Measurements from ENCODE around the gene SURF6. TPM values are rescaled to one million over a fixed set of nuclear protein-coding genes. Genes with fewer than 3 reads are reported as not detected.

SURF6 gene
- total and polyA plus RNA-seq, 2 experiments from 2014 or later: 20.2 to 24.3 TPM

- no peak overlapping the region for H3K4me3 ChIP-seq
- H3K4me2 ChIP-seq: no peak overlapping the region
- H3K27me3 ChIP-seq: no peaks in the 10 kb centered on the region
- no peaks in the 10 kb centered on the region for H3K4me1 ChIP-seq (ENCODE audit: insufficient read depth)
- WGBS (ENCODE audit: low lambda C conversion rate, missing lambda C conversion rate): 82% methylated on average over 12 of the region's 12 CpGs
- no peak overlapping the region for H3K27ac ChIP-seq
- no peaks in the 10 kb centered on the region for H3K9me2 ChIP-seq (replicated peaks; ENCODE audit: insufficient read depth)
- no peak for DNase-seq (ENCODE audit: low spot score)
- H3K79me2 ChIP-seq: peaks cover 17% of the 10 kb centered on the region
- H4K20me1 ChIP-seq (ENCODE audit: insufficient read depth, poor library complexity, severe bottlenecking): no peaks in the 10 kb centered on the region
- TF ChIP-seq EZH2 (IDR thresholded peaks at IDR 0.05; ENCODE audit: borderline replicate concordance): no peak
- TF ChIP-seq CTCF (IDR thresholded peaks at IDR 0.05; ENCODE audit: poor library complexity): no peak
- TF ChIP-seq EZH2phosphoT487 (IDR thresholded peaks at IDR 0.05; ENCODE audit: low read depth, severe bottlenecking, unreplicated experiment): no peak
- no peak overlapping the region for H2AFZ ChIP-seq
- no peaks in the 10 kb centered on the region for H3K9me3 ChIP-seq (ENCODE audit: low read depth)
- H3K36me3 ChIP-seq (replicated peaks; ENCODE audit: insufficient read depth, low read depth): no peaks in the 10 kb centered on the region
Measured at GRCh38 chr9:133342069-133342406, 6.0 kb upstream of the SURF6 start.

- Histone ChIP-seq H3K4me3 (no peak overlapping the region), H4K20me1 (ENCODE audit: insufficient read depth, poor library complexity, severe bottlenecking) (no peaks in the 10 kb centered on the region), H3K27ac (no peak overlapping the region), H3K27me3 (no peaks in the 10 kb centered on the region), H3K4me2 (no peak overlapping the region), H3K9me2 (replicated peaks; ENCODE audit: insufficient read depth) (no peaks in the 10 kb centered on the region), H3K36me3 (replicated peaks; ENCODE audit: insufficient read depth, low read depth) (no peaks in the 10 kb centered on the region), H3K4me1 (ENCODE audit: insufficient read depth) (no peaks in the 10 kb centered on the region), H3K9me3 (ENCODE audit: low read depth) (no peaks in the 10 kb centered on the region), H2AFZ (no peak overlapping the region), H3K79me2 (peaks cover 13% of the 10 kb centered on the region)
- DNase-seq (ENCODE audit: low spot score): no peak
- TF ChIP-seq CTCF (IDR thresholded peaks at IDR 0.05; ENCODE audit: poor library complexity) (no peak), EZH2 (IDR thresholded peaks at IDR 0.05; ENCODE audit: borderline replicate concordance) (no peak), EZH2phosphoT487 (IDR thresholded peaks at IDR 0.05; ENCODE audit: low read depth, severe bottlenecking, unreplicated experiment) (no peak)
- WGBS (ENCODE audit: low lambda C conversion rate, missing lambda C conversion rate): 97% methylated on average over 13 of the region's 15 CpGs
Measured at GRCh38 chr9:133341369-133342068, 5.5 kb upstream of the SURF6 start.

- Histone ChIP-seq H3K79me2 (peaks cover 7% of the 10 kb centered on the region), H2AFZ (no peak overlapping the region), H3K4me3 (no peak overlapping the region), H3K9me2 (replicated peaks; ENCODE audit: insufficient read depth) (no peaks in the 10 kb centered on the region), H4K20me1 (ENCODE audit: insufficient read depth, poor library complexity, severe bottlenecking) (no peaks in the 10 kb centered on the region), H3K36me3 (replicated peaks; ENCODE audit: insufficient read depth, low read depth) (no peaks in the 10 kb centered on the region), H3K4me2 (no peak overlapping the region), H3K27ac (no peak overlapping the region), H3K27me3 (no peaks in the 10 kb centered on the region), H3K4me1 (ENCODE audit: insufficient read depth) (no peaks in the 10 kb centered on the region), H3K9me3 (ENCODE audit: low read depth) (no peaks in the 10 kb centered on the region)
- no peak for DNase-seq (ENCODE audit: low spot score)
- TF ChIP-seq EZH2 (IDR thresholded peaks at IDR 0.05; ENCODE audit: borderline replicate concordance) (no peak), EZH2phosphoT487 (IDR thresholded peaks at IDR 0.05; ENCODE audit: low read depth, severe bottlenecking, unreplicated experiment) (no peak), CTCF (IDR thresholded peaks at IDR 0.05; ENCODE audit: poor library complexity) (no peak)
- 95% methylated on average over 13 of the region's 13 CpGs for WGBS (ENCODE audit: low lambda C conversion rate, missing lambda C conversion rate)
Measured at GRCh38 chr9:133340916-133341315, 4.9 kb upstream of the SURF6 start.
